GM18517 (cell line): ENCODE data around the gene PBX1.

Experiments
- ATAC-seq: cut with Tn5 transposase; IDR thresholded peaks from one replicate; pipeline ENCODE4 v1.9.1; 2021; ENCODE audit warnings: mild to moderate bottlenecking, moderate library complexity; ENCODE audit not compliant: unreplicated experiment

The PBX1 gene

DNA sequence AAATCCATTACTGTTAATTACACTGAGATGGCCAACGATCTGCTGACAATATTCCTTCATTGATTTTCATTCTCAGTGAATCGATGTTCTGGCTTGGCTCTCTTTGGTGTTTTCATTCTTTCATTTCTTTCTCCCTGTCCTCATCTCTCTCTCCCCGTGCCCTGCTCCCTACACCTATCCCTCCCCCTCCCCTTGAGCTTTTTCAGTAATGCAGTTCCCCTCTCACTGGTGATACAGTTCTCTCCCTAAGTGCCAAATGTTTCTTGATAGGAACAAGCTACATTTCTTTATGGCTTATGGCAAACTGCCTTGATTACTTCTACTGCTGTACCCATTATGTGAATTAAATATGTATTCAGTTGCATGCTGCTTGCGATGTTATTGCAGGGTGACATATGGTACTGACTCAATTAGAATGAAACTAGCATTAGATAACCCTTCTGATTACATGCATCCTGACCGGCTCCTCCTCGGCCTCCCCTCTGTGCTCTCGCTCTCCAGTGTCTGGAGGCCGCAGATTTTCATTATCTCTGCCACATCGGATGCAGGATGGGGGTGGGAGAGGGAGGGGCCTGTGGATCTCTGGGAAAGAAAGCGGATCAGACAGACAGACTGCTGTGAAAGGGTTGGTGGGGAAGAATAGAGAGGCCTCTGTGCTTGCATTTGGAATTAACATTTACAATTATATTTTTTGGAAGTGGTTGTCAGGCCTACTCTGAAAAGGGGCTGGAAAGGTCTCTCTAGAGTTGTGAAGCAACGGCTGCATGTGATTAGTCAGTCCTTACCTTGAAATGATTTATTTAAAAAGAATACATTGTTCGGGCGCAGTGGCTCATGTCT, 130.9 kb downstream of the PBX1 start:
- no peak for ATAC-seq

DNA sequence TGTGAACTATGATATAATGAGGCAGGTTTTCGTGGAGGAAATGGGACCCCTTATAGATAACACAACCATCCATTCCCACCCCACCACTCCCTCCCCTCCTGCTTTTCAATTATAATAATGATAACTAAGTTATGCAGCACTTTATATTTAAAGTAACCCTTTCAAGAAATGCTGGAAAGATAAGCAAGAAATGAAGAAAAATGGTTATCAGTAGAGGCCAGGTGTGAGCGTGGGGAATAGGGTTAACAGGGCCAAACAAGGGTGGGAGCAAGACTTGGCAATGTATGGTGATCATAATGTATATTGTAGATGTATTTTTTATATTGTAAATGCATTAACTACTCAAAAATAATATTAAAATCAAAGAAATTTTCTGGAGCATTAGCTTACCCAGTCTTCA, 133.4 kb downstream of the PBX1 start:
- ATAC-seq = no peak

DNA sequence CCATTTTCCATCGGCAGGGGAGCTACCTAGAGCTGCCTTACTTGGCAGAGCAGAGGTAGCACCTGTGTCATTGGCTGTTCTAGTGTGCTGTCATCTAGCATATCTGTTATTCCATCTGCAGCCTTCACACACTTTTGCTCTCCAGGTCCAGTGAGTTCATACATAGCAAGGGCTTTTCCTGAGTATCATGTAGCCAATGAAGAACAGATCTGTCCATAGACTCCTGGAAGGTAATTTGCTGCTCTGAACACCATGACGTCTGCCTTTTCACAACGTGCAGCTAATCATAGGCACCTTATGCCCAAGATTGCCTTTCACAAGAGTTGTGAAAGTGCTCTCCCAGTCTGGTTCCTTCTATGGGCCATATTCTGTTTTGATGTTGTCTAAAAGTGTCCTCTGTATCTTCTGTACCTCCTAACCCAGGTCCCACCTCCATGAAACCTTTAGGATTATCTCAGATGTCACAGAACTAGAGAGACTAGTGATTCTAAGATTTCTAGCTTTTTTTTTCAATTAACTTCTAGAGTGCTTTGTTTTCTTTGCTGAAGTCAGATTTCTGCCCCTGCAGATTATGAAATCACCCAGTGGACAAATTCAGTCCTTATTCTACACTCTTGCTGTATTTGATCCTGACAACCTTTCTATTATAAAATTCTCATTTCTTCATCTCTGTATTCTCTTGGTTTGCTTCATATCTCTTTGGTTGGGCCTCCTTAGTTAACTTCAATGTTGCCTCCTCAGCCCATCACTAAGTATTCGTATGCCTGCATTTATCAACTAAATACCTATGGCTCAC, 134.8 kb downstream of the PBX1 start:
- no peak for ATAC-seq

DNA sequence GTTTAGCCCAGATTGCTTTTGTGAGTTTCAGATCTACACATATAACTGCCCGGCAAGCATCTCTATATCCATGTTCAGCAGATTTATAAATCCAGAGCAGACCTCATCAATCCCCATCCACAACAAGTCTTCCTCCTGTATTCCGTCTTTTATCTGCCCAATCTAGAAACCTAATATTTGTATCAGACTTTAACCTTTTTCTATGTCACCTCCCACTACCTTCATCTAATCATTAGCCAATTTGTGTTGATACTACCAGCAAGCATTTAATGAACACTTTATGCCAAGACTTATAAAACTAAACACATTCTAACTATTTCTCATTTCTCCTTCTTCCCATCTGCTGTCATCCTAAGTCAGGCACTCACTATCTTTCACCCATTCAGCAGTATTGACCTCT, 135.5 kb downstream of the PBX1 start:
- no peak for ATAC-seq

DNA sequence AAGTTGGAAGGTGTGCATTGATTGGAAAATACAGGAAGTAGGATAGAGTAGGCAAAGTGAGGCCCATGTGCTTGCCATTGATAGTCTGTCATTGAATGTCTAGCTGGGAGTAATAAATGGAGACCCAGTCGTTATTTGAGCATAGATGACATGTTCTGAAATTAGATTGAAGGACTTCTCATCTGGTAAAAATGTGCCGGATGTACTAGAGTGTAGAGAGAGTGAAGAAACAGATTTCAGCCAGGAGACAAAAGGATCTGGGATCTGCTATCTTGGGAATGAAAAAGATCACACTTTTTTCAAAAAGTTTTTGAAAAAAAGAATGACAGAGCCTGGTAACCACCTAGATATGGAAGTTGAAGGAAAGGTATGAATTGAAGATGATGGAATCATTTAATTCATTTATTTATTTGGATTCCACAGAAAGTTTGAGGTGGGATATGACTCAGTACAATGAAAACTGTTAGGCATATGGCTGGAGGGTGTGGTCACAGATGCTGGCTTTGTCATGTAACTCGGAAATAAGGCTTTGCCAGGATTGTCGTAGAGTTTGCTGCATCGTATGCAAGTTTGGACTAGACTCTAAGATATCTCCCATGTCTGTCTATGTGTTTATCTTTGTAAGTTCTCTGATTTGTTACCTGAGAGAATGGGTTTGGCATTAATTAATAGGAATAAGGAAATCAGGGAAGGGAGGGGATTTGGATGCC, 137.1 kb downstream of the PBX1 start:
- ATAC-seq = no peak

DNA sequence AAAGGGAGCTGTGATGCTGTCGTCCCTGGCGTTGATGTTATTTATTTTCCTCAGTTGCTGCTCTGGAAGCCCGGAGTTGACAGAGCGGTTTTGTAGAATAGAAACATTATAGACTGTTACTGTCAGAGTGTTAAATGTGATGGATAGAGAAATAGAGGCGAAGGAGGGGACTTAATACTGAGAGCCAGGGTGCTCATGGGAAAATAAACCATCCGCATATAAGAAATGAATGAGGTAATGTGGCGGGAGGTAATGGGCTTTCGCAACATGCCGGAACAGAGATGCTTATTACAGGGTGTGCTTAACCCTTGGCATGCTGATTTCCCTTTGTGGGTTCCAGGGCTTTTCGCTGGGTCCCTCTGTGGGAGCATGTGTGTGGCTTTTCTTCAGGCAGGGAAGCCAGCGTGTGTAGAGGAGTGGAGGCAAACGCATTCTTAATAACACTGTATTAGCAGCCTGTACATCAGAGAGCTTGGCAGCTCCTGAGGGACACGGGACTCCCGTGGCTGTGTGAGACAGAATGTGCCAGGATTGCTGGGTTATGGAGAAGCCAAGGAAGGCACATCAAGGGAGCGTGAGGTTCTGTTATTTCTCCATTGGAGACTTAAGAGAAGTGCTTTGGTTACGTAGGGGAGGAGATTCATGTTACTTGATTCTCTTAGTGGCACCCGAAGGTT, 141.0 kb downstream of the PBX1 start:
- ATAC-seq = no peak

DNA sequence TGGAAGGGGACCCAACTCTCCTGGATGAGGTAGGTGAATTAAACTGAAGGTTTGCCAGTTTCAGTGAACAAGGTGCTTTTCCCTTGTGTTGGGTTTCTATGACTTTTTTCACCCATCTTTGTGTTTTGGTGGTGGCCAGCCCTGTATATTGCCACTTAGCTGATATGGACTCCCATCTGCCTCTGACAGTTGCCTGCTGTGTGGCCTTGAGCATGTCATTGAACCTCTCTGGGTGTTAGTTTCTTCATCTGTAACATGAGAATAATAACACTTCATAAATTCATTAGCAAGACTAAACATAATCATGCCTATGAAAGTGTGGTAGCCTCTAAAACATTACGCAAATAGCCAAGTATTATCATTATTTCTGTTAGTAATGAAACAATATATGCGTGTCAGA, 141.7 kb downstream of the PBX1 start:
- no peak for ATAC-seq

DNA sequence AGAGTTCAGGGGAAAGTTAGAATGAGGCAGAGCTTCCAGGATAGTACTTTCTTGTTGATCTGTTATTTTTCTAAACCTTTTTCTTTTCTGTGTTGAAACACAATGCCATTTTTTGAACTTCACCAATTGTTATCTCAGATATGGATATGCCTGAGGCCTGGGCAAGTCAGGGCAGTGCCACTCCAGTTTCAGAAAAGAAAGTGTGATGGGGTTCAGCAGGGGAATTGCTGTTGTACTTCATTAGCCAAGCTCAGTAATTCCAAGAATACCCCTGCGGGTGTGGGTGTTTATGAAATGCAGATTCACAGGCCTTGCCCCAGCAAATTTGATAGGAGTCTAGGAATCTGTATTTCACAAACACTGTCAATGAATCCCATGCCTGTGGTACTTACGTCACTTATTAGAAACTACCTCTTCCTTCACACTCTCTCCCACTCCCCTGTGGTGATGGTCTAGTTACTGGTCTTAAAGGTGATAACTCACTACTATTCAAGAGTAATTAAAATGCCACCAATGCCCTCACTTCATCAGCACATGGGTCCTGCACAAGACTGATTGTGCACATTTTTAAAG, 142.3 kb downstream of the PBX1 start:
- ATAC-seq = no peak

DNA sequence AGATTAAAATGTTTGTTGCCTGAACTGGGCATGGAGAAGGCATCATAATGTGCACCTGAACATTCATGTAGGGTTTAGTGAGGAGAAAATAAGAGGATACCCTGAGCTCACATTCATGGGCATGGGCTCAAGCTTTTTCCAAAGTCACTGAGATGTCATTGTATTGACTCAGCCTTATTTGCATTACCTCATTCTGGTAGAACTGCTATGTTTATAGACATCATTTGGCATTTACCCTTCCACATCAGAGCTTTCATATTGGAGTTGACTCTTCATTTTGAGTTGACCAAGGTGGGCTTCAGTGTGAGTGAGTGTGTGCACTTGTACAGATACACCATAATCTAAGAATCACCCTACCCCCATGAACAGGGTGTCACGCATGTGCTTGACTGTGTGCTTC, 143.2 kb downstream of the PBX1 start:
- ATAC-seq = no peak

DNA sequence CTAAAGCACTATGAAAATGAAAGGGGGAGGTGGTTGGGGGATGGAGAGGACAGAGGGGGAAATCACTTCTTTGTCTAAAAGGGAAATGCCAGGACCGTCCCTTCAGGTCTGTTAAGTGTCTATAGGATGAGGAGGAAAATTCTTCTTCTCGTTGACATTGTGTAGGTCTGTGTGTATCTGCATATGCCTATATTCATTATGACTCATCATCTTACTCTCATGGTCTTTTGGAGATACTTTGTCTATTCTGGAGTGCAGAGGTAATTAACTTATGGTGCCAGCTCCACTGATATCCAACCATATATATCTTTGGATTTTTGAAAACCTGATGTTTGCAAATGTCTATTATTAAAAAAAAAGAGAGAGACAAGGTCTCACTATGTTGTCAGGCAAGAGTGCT, 143.7 kb downstream of the PBX1 start:
- no peak for ATAC-seq

DNA sequence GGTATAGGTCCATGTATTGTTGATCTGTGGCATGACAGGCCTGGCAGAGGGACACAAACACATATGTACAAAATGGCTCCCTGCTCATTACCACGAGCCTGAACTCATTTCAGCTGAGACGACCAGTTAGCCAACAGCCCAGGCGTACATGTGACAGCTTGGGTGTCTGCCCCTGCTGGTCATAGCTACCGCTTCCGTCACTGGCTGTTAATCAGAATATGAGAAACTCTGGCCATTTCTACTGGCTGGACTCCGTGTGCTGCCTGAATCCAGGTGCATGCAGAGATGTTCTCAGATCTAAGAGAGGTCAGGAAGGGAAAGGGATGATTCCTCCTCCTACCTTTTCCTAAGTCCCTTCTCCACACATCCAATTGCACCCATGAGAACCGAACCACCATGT, 144.5 kb downstream of the PBX1 start:
- no peak for ATAC-seq

DNA sequence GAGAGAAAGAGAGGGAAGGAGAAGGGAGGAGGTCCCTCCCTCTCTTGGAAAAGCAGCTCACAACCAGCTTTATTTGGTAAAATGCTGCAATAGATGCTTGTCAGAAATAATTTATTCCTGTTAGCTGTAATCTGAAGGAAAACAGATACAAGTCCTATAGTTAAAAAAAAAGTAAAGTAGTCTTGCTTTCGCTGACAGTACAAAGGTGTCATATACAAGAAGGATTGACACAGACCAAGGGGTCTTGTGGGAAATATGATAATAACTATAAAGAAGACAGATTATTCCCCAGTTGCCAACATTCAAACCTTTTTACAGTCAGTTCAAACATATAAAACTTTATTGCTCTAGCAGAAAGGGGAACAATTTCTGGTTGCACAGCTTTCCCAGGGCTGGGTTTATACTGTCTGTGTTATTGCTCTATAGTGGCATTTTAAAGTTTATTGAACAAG, 145.0 kb downstream of the PBX1 start:
- no peak for ATAC-seq

DNA sequence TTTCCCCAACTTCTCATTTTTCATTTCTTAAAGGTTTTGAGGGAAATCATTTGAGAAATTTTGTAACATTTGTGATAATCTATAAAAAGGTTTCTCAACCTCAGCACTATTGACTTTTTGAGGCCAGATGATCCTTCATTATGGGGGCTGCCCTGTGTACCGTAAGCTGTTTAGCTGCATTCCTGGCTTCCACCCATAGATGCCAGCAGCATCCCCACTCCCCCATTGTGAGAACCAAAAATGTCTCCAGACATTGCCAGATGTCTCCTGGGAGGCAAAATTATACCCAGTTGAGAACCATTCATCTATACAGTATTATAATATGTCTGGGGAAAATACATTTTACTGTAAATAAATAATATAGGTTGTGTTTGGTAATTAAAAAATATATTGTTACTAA, 146.0 kb downstream of the PBX1 start:
- ATAC-seq = no peak

DNA sequence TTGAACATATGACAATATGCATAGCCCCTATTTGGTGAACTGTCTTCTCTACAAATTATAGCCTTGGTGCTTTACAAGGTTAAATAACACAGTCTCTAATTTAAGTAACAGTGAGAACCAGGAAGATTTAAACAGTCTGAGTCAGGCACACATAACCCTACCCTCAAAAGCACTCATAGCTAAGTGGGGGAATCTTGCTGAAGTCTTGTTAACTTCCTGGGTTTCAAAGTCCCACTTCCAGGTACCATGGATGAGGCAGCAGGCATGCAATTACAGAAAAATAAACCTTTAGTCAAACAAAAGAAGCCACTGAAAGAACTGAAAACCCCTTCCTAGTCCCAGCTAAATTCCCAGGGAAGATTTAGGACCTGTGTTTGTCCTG, 147.6 kb downstream of the PBX1 start:
- ATAC-seq = no peak

DNA sequence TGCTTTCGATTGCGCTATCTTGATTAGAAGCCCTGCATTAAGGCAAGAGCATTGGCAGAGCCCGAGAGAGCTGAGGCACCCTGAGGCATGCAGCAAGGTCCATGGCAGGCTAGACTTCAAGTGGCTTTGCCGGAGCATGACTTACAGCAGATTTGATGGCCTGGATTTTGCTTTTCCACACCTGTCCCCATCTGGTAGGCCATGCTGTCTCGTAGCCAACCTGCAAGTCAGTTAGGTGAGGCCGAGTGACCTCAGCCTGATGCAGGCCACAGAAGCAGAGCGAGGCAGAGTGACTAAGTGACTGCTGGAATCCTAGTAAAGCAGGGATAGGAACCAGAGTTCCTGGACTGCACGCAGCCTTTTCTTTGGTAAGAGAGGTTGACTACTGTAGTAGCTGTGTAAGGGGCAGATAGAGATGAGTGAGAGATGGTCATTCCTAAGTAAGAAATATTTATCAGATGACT, 148.9 kb downstream of the PBX1 start:
- ATAC-seq = no peak

DNA sequence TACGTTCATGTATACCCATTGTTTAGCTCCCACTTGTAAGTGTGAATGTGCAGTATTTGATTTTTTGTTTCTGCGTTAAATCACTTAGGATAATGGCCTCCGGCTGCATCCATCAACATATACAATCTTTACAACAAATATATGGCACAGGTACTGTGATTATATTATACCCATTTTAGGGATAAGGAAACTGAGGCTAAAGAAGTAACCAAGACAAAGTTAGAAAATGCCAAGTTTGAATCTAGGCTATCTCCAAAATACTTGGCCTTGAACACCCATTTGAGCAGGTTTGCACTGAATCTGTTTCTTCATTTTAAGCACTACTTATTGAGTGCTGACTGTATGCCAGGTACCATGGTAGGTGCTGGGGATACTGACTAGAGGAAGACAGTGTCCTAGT, 149.6 kb downstream of the PBX1 start:
- no peak for ATAC-seq

DNA sequence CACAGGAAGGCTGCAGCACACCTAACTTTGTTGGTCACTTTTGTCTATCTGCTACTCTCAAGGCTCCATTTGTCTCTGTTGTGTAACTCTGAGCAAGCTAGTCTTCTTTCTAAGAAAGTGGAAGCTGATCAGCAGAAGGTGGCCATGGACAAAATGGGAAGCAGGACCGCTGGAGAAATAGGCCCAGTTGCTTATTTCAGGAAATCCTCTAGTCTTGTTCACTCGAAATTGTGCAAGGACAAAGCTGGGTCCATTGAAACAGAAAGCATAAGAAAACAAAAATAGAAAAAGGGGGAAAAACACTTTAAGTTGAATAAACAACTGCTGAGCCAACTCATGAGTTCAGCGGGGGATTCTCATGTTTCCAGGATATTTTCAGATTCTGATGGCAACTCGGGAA, 150.1 kb downstream of the PBX1 start:
- no peak for ATAC-seq

DNA sequence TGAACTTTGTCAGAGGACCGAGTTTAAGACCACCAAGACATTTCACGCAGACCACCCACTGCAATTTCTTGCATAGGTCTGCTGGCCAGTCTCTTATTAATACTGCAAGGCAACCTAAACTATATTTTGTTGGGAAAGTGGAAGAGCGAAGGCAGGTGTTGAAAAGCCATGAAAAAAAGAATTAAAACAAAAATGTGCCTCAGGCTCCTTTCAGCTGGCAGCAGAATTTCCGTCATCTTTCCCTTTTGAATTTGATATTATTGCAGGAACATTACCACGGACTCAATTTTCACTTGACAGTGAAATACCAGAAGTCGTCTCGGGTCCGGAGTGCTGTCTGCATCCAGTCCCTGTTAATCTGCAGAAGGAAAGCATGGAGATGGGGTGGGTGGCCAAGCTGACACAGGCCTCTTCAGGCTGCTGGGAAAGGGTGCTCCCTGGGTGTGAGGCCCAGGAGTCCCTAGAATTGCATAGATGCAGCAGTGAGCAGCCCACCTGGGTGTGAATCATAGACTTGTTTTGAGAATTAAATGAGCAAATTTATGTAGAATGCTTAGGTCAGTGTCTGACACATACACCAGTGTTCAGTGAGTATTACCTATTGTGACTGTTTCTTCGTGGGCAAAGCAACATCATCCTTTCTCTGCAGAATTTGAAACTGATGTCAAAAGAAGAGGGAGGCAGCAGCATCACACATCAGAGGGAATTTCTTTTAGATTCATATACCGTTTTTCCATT, 150.7 kb downstream of the PBX1 start:
- ATAC-seq = no peak

DNA sequence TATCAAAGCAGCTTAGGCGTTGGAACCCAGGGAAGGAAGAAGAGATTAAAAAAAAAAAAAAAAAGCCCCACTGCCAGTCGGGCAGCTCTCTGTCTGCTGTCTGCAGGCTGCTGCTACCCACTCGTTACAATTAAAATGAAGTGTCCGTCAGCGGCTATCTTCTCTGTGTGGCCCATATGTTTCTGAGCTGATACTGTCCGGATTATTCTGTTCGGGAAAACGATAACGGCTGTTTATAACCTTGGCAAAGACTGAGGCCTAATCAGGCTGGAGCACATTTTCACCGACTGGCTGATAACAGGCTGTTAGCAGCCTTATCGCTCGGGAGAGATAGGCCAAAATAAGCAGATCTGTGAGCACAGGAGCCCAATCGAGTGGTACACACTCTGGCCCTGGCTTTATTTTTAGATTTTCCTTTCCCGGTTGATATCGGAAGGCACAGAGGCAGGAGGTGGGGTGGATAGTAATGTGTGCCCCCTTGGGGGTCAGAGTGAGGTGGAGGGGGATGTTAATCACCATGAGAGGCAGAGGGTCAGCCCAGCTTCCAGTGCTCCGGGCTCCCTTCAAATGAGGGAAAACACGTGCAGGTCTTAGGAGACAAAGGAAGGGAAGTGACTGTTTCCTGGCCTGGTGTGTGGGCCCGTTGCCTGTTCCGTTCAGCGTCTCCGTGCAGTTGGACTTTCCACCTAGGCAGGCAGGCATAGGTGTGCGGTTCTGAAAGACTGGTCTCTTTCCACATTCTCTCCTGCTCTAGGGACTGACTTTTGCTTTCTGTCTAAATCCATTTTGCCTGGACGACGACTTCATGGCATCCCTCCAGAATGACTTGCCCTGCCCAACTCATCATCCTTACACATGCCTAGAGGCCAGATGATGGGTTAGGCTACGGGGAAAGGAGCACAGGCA, 153.4 kb downstream of the PBX1 start:
- ATAC-seq = no peak
